KMS-11 (cell line): ENCODE data around the gene CCDC51.

ENCODE experiments used
- H2AFZ ChIP-seq: fragments of 200-600 bp; sonication (generic); 2 replicates; pipeline ENCODE4 v1.6.1; 2016; ENCODE audit warnings: antibody characterized with exemption, mixed run types, low read depth
- H3K27ac ChIP-seq: fragments of 200-600 bp; sonication (generic); 2 replicates; pipeline ENCODE4 v1.6.1; 2016; ENCODE audit warnings: mild to moderate bottlenecking, mixed run types
- H3K27me3 ChIP-seq: fragments of 200-600 bp; sonication (generic); 2 replicates; pipeline ENCODE4 v1.6.1; 2017; ENCODE audit warnings: mild to moderate bottlenecking, low read depth, mixed run types, moderate library complexity; ENCODE audit not compliant: insufficient read depth
- H3K36me3 ChIP-seq: fragments of 200-600 bp; sonication (generic); 2 replicates; pipeline ENCODE4 v1.6.1; 2017; ENCODE audit warnings: mild to moderate bottlenecking, mixed run types; ENCODE audit not compliant: insufficient read depth
- H3K4me1 ChIP-seq: fragments of 200-600 bp; sonication (generic); 2 replicates; pipeline ENCODE4 v1.6.1; 2016; ENCODE audit warnings: mild to moderate bottlenecking, low read depth, mixed run types; ENCODE audit not compliant: poor library complexity, severe bottlenecking
- H3K4me2 ChIP-seq: fragments of 200-600 bp; sonication (generic); 2 replicates; pipeline ENCODE4 v1.7.0; 2016; ENCODE audit warnings: mild to moderate bottlenecking, mixed run types
- H3K4me3 ChIP-seq: fragments of 200-600 bp; sonication (generic); IDR thresholded peaks from 2 replicates; pipeline ENCODE4 v1.6.1; 2017; ENCODE audit warnings: low read depth, low read length, mixed read lengths; ENCODE audit not compliant: insufficient read depth
- H3K79me2 ChIP-seq: fragments of 200-600 bp; sonication (generic); 2 replicates; pipeline ENCODE4 v1.6.1; 2016; ENCODE audit warnings: low read depth, mixed run types; ENCODE audit not compliant: insufficient read depth
- H3K9ac ChIP-seq: fragments of 200-600 bp; sonication (generic); 2 replicates; pipeline ENCODE4 v1.6.1; 2016; ENCODE audit warnings: mild to moderate bottlenecking, mixed run types
- H4K20me1 ChIP-seq: fragments of 200-600 bp; sonication (generic); 2 replicates; pipeline ENCODE4 v1.6.1; 2016; ENCODE audit warnings: mild to moderate bottlenecking, mixed run types; ENCODE audit not compliant: insufficient read depth
- TF ChIP-seq, protein P1 (sequence below): fragments of 200-600 bp; sonication (generic); conservative IDR thresholded peaks from 2 replicates; pipeline ENCODE4 v1.6.1; 2017; ENCODE audit warnings: low read depth, mild to moderate bottlenecking, antibody characterized with exemption, low read length, moderate library complexity, mixed read lengths

Gene CCDC51

GRCh38 chr3:48470286-48470685 is 30.4 kb upstream of the CCDC51 start:
- TF ChIP-seq, protein P1, sequence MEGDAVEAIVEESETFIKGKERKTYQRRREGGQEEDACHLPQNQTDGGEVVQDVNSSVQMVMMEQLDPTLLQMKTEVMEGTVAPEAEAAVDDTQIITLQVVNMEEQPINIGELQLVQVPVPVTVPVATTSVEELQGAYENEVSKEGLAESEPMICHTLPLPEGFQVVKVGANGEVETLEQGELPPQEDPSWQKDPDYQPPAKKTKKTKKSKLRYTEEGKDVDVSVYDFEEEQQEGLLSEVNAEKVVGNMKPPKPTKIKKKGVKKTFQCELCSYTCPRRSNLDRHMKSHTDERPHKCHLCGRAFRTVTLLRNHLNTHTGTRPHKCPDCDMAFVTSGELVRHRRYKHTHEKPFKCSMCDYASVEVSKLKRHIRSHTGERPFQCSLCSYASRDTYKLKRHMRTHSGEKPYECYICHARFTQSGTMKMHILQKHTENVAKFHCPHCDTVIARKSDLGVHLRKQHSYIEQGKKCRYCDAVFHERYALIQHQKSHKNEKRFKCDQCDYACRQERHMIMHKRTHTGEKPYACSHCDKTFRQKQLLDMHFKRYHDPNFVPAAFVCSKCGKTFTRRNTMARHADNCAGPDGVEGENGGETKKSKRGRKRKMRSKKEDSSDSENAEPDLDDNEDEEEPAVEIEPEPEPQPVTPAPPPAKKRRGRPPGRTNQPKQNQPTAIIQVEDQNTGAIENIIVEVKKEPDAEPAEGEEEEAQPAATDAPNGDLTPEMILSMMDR = no peak
- Histone ChIP-seq H3K27me3 (no peaks in the 10 kb centered on the region), H3K36me3 (no peaks in the 10 kb centered on the region), H3K4me3 (no peak overlapping the region), H4K20me1 (no peaks in the 10 kb centered on the region), H2AFZ (no peak overlapping the region), H3K27ac (no peak overlapping the region), H3K4me1 (peaks cover 52% of the 10 kb centered on the region), H3K4me2 (no peak overlapping the region), H3K79me2 (peaks cover 24% of the 10 kb centered on the region; the same call in 1 of the 2 replicates), H3K9ac (no peak overlapping the region)

DNA sequence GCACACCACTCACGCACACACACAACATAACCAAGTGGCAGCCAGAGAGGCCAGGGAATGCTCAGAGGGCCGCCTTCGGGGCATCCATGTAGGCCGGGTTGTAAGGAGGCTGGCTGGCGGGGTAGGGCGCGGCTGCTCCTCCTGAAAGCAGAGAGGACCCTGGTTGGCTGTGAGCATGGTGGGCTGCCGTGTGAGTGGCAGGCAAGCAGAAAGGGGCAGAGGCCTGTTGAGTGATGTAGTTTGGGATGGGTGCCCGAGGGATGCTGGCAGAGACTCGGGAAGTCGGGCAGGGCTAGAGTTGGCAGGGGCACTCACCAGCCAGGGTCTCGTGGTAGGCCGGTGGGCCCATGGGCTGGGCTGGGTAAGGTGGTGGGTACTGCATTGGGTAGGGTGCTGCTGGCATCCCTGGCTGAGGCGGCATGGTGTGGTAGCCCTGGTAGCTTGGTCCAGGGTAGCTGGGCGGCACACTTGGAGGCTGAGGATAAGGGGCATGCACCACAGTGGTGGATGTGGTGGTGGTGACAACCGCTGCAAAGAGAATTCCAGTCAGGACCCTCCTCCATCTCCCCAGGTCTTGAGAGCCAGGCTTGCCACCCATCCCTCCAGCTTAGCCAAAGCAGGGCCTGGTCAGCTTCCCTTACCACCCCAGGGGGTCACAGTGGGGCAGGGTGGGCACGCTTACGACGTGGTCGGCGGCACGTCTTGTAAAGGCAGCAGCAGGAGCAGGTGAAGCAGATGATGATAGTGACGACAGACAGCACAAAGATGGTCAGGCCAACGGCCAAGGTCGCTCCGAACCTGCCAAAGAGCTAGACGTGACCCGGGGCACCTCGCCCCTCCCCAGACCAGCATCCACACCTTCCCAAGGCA is 29.4 kb upstream of the CCDC51 start:
- H3K4me2 ChIP-seq = no peak overlapping the region
- H3K4me1 ChIP-seq = peaks cover 50% of the 10 kb centered on the region
- no peaks in the 10 kb centered on the region for H4K20me1 ChIP-seq
- H3K27me3 ChIP-seq = no peaks in the 10 kb centered on the region
- no peak overlapping the region for H3K4me3 ChIP-seq
- no peaks in the 10 kb centered on the region for H3K36me3 ChIP-seq
- peaks cover 24% of the 10 kb centered on the region; the same call in 1 of the 2 replicates for H3K79me2 ChIP-seq
- TF ChIP-seq, protein P1 = no peak
- no peak overlapping the region for H3K9ac ChIP-seq
- no peak overlapping the region for H2AFZ ChIP-seq
- H3K27ac ChIP-seq = no peak overlapping the region

GRCh38 chr3:48468329-48468731 is 28.4 kb upstream of the CCDC51 start:
- no peak overlapping the region for H3K9ac ChIP-seq
- H3K4me1 ChIP-seq = peaks cover 40% of the 10 kb centered on the region
- H3K27me3 ChIP-seq = no peaks in the 10 kb centered on the region
- H3K79me2 ChIP-seq = peaks cover 24% of the 10 kb centered on the region; the same call in 1 of the 2 replicates
- H3K27ac ChIP-seq = no peak overlapping the region
- H2AFZ ChIP-seq = no peak overlapping the region
- H4K20me1 ChIP-seq = no peaks in the 10 kb centered on the region
- TF ChIP-seq, protein P1 = no peak
- no peaks in the 10 kb centered on the region for H3K36me3 ChIP-seq
- no peak overlapping the region for H3K4me2 ChIP-seq
- no peak overlapping the region for H3K4me3 ChIP-seq

GRCh38 chr3:48467473-48468267 is 27.8 kb upstream of the CCDC51 start:
- Histone ChIP-seq H3K4me1 (peaks cover 38% of the 10 kb centered on the region), H4K20me1 (no peaks in the 10 kb centered on the region), H2AFZ (no peak overlapping the region), H3K27me3 (no peaks in the 10 kb centered on the region), H3K9ac (peak overlapping the region; percentile 93; the same call in 1 of the 2 replicates), H3K79me2 (peaks cover 24% of the 10 kb centered on the region; the same call in 1 of the 2 replicates), H3K4me2 (peak overlapping the region; percentile 92; the same call in 1 of the 2 replicates), H3K4me3 (no peak overlapping the region), H3K36me3 (no peaks in the 10 kb centered on the region), H3K27ac (no peak overlapping the region; the same call in 1 of the 2 replicates)
- TF ChIP-seq, protein P1 = no peak
